Thyroid gland (tissue), 4 donors: Measurements from ENCODE around the gene UGP2.

Source experiments
- CTCF ChIP-seq, 6 experiments: fragments of 200-600 bp in 3 of 6; fragments of 450-650 bp in 3 of 6; sonication (generic) in 3 of 6; IDR thresholded peaks; one replicate each; pipeline ENCODE4 v1.5.1; 2016 to 2019; ENCODE audit warnings: antibody characterized with exemption in 6 of 6, mild to moderate bottlenecking in 2 of 6, inconsistent platforms in 1 of 6, moderate library complexity in 1 of 6
- POLR2A ChIP-seq, 2 donors: fragments of 450-650 bp; IDR thresholded peaks; one replicate each; pipeline ENCODE4 v1.6.1; 2017; ENCODE audit warnings: antibody characterized with exemption in 2 of 2, mild to moderate bottlenecking in 2 of 2, moderate library complexity in 1 of 2

GRCh38 chr2:63882395-63883105, 40.9 kb downstream of the UGP2 start:
- TF ChIP-seq CTCF (IDR thresholded peaks at IDR 0.05) (no peak), POLR2A (IDR thresholded peaks at IDR 0.05) (no peak)
